ENCODE measurements around the gene PHF21B.

The PHF21B gene

DNA sequence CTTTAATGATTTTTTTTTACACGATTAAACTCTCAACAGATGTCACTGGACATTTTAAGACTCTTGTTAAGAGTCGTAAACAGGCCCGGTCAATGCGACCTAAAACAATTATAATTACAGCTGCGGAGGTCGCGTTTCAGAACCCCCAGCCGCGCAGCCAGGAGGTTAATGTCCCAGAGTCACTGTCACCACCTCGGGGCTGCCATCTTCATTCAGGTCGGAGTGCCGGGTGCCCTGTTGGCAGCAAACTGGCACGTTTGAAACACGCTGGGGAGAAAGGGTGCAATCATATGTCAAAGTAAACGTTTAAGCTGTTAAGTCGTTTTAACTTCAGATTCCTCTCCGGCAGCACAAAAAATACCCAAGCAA is 711 bp upstream of the PHF21B start:
- DNase-seq, result no peak

DNA sequence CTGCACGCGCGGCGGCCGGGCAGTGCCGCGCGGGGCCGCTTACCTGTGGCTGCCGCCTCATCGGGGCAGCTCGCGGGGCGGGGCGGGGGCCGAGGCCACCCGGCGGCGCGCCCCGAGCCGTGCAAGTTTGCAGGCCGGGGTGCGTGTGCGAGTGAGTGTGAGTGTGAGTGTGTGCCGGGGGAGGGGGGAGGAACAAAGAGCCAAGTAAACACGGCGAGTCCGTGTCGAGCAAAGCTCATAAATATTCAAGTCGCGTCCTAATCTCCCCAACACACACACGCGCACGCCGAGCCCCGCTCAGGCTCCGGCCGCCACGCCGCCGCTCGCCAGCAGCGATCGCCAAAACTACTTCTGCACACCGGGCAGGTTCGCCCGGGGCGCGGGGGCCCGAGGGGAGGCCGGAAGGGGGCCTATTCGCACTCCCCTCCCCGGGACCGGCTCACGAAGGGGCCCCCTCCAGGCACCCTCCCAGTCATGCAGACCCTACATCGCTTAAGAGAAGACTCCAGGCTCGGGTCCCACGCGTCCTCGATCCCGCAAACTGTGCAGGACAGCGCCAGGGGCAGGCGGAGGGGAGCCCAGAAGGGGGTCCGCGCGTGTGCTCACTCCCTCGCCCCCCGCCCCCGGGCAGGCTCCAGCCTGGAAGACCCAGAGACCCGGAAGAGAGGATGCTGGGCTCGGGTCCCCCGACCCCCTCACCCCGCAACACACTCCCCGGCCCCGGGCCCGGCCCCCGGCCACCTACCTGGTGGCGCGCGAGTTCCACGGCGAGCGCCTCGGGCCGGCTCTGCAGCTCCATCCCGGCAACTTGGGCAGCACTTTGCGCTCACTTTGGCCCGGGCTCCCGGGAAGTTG is 827 bp downstream of the PHF21B start:
- no peak for DNase-seq

DNA sequence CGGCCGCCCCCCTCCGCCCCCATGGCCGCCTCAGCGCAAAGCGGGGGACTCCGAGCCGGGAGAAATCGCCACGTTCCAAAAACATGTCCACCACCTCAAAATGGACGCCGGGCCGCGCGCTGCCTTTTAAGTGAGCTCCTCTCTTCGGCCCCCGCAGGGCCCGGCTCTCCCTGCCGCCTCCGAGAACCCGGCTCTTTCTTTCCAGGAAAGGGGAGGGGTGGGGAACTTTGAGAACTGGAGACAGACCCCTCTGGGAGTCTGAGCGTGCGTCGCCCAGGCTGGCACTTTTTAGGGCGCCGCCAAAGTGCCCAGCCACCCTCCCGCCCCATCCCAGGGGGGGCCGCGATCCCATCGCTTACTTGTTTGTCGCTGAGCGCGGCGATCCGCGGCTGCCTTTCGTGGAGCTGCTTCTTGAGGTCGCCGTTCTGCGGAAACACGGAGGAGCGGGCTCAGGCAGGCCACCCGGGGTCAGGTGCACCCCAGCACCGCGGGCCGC is 1.6 kb downstream of the PHF21B start:
- no peak for DNase-seq

DNA sequence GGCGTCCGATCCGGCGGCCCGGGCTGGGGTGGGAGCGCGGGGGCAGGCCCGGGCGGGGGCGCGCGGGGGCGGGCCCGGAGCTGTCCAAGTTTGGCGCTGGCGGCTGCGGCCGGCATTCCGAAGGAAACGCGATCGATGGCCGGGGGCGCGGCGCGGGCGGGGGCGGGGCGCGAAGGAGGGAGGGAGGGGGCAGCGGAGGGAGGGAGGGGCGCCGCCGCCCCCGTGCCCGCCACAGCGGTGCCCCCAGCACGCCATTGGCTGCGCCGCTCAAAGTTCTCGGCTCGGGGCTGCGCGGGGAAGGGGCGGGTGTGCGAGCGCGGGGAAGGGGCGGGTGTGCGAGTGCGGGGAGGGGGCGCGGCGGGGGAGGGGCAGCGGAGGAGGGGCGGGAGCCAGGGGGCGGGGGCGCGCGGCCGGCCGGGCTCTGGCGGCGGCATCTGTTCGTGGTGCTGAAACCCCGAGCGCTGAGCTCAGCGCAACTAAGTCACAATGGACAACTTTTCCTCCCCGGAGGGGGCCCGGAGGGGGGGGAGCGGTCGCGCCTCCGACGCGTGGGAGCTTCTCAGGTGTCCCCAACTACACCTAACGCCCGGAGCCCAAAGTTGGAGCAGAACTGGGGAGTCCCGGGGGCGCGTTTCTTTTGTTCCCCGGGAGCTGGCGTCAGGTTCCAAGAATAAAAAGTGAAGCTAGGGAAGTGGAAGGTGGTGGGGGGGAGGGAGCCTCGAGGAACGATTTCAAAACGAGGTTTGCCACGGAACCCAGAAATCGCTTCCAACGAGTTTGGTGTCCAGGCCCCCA is 2.2 kb downstream of the PHF21B start:
- DNase-seq, result no peak

DNA sequence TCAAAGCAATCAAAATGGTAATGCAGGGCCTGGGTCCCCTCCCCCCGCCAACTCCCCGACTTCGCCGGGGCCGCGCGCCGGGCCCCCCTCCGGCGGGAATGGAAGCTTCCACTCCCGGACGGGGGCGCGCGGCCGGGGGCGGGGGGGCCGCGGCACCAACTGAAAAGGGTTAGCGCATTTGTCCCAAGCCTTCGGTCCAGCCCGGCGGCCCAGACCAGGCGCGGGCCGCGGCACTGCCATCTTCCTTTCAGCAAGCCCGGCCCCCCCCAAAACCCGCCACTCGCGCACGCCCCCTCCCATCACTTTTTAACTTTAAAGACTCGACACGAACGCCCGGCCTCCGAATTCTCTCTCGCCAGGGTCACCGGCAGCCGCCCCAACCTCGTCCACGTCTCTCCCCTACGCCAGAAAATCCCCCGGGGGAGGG is 2.8 kb downstream of the PHF21B start:
- DNase-seq, result no peak

DNA sequence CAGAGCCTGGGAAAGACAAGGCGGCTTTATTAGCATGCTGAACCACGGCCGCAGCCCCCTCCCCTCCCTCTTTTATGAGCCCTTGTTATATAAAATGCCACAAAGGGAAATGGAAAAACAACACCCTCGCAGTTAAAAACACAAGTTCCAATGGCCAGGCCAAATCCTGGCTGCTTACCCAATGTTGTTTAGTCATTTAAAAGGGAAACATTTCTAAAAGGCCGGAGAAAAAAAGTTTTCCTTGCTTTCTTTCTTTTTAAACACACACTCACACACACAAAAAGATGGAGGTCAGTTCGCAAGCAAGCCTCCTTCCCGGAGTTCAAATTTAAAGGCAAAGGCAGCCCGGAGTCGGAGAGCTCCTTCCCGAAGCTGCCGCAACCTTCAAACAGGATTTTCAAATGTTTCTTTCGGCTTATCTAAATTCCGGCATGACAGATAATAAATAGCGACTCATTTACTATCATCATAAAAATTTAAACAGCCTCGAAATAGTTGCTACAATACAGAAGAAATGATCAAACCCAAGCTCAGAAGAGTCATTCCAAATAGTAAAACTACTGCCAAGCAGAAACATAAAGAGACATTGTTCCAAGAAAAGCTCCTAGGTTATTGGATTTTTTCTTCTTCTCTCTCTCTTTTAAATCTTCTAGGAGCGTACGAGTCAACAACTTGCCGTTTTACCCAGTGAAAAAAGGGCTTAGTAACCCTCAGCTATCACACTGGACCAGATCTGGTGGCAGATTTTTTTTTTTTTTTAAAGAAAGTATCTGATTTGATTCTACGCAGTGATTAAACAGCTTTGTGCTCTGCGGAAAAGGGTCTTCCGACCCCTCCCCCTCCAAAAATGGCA is 3.5 kb downstream of the PHF21B start:
- DNase-seq, result no peak

DNA sequence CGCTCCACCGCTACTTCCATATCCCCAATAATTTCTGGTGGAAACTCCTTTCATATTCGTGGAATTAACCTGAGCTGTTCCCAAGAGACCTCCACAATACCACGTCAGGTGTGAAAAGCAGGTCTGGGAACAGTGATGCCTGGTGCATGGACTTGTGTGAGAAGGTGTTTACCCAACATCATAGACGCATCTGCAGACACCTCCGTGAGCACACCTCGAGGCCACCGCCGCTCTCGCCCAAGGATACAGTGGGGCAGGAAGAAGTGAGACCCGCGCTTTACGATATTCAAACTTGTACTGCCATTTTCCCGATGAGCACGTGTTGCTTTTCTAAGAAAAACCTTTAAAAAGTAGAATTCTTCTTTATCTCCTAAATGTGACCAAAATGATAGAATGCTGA is 8.2 kb downstream of the PHF21B start:
- DNase-seq, result no peak

DNA sequence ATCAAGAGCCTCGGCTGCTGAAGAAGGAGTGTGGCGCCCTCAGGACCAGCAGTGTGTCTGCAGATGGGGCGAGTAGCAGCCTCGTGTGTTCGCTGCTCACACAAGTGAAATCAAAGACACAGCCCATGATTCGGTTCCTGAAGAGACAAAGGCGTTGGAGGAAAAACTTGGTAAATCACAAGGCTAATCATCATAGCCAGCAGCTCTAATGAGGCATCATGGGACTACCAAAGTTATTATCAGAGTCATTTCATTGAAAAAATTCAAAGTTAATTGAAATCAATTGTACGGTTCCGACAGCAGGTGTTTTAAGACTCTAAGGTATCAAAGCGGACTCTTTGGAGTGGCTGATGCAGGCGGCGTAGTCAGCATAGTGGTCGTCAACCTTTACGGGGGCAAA is 9.5 kb downstream of the PHF21B start:
- DNase-seq, result no peak

DNA sequence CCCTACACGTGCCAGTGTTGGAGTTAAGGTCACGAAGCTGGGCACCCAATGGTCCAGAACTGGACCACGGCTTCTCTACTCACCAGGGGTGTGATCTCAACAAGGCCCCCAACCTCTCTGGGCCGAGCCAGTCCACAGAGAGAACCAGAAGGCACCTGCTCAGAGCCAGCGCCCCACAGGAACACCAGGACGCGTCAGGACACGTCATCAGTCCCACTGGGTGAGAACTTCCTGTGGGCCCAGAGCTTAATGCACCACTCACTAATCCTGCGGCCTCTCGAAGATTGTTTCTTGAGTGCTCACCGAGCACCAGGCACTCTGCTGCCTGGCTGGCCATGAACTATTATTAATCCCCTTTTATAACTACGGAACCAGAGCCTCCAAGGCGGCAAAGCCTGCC is 10.1 kb downstream of the PHF21B start:
- no peak for DNase-seq

DNA sequence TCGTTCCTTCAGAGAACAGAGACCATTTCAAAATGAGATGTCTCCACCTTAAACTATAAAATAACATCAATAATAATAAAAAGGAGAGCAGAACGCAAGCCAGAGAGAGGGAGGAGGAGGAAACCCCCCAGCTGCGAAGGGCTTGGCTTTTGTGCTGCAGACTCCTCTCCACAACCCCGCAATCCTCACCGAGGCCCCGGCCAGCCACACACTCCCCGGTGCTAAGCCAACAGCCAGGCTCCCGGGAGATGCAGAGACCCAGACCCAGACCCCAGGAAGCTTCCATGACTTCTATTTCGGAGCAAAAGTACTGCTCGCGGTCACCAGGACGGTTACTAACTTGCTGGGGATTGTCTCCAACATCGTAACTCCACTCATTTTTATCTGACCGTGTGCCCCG is 10.6 kb downstream of the PHF21B start:
- no peak for DNase-seq

DNA sequence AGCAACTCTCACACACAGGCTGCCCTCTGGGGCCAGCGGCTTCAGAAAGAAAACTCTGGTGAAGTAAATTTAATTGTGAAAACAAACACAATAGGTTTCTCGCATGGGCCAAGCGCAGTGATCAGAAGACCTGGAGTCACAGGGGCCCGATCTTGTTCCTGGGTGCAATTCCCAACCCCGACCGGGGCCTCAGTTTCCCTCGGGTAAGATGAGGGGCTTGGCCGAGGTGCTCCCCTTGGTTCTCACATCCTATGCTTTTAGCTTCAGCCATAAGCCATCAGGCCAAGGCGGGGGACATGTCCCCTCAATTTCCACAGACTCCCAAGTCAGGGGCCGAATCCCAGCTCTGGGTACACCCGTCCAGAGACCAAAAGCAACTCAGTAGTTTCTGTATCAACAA is 11.5 kb downstream of the PHF21B start:
- DNase-seq, result no peak

DNA sequence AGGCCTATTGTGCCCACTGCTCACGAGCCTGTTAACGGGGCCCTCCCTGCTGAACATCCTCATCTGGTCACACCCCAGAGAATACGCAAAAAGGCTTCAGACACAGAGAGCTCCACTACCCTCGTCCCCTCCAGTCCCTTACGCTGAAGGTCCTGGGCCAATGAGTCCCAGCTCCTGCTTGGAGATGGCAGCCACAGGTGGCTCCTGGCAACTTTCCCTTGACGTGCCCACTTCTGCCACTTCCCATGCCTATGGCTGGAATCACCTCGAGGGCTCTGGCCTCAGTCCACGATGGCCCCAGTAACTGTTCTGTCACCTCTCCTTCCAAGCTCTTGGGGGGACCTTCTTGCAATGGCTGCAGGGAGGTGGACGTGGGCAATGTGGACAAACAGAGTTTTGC is 12.7 kb downstream of the PHF21B start:
- DNase-seq, result no peak

DNA sequence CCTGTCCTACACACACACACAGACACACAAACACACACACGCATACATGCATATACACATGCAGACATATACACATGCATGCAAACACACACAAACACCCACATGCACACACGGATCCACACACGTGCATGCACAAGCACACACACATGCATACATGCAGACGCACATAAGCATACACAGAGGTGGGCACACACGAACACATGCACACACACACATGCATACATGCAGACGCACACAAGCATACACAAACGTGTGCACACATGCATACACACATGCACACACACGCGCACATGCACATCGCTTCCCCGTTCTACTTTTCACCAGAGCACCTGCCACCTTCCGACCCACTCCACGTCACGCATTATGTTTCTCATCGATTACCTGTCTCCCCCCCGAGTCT is 13.2 kb downstream of the PHF21B start:
- no peak for DNase-seq

DNA sequence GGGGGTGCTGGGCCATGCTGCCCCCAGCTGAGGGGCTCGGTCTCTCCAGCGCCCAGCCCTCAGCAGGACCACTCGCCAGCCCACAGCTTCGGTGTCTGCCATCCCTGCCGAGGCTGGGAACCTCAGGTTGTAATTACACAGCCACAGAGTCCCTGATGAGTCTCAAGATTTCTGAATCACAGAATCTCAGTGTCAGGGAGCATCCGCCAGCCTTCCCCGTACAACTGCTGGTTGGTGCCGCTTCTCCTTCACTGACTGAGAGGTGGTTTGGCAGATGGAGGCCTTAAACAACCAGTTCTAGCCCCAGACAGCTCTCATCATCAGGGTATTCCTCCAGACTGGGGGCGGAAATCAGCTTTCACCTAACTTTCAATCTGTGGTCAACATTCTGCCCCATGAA is 13.7 kb downstream of the PHF21B start:
- DNase-seq, result no peak

DNA sequence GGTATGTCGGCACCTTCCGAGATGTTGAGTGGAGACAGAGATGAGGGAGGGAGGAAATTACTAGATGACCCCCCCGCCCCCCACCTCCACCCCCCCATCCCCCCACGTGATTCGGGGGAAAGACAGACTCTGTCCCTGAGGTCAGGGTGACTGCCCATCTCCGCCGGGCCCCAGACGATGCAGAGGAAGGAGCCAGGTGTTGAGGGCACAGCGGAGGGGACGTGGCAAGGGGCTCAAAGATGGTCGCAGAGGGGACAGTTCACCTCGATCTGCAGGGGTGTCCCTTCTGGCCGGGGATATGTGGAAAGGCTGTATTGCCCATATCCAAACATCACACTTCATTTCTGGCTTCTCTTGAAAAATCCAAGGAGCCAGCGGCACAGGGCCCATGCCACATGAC is 14.1 kb downstream of the PHF21B start:
- no peak for DNase-seq

DNA sequence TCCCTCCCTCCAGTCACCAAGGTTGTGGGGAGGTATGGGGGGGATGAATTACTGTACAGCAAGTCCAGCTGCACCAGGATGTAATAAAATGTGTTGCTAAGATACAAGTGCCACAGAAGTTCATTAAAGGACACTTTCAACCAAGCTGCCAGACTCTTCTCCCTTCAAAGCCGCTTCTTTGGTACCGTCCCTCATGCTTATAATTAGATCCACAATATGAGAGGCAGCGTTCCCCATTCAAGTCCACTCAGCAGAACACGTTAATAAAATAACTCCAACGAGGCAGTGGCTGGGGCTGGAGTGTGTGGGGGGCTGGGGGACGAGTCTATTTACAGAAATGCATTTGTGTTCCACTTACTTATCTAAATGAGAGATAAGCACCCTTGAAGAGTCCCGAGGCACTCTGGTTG is 14.7 kb downstream of the PHF21B start:
- DNase-seq, result no peak

DNA sequence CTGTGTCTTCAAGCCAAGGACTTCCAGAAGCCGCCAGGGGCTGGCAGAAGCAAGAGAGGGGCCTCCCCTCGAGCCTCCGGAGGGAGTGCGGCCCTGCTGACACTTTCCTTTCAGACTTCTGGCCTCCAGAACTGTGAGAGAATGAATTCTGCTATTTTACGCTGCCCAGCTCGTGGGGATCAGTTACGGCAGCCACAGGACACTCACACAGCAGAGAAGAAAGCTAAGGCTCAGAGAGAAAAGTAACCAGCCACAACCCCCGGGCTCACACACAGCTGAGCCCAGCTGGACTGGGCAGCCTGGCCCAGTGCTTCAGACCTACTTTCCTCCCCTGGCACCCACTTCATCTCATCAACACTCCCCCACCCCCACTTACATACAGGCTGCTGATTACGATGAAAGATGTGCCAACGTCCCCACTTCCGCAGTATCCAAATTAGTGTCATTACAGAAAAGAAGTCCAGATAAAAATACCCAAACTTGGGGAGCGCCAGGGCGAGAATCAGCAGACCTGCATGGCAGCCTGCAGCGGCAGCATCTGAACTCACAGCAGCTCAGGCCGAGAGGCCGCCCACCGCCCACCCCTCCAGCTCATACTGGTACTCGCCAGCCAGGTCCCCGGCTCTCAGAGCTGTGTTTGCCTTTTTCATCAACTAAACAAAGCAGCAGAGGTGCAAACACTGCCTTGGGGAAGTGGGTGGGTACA is 15.3 kb downstream of the PHF21B start:
- DNase-seq, result no peak

DNA sequence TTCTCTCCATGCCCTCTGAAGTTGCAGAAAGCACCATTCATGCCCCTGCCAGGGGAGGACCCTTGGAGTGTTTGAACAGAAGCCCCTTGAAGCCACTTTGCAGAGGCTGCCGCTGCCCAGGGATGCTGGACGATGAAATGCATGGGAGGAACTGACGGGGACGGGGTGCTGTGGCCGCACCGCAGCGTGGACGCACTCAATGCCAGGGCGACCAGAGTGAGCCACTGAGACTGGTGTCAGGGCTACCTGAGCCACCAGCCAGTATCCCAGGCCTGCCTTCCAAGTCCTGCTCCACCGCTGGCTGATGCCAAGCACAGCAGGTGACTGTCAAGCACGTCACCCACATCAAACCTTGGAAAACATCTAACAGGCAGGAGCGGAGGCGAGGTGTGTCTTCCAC is 17.6 kb downstream of the PHF21B start:
- DNase-seq, result no peak

DNA sequence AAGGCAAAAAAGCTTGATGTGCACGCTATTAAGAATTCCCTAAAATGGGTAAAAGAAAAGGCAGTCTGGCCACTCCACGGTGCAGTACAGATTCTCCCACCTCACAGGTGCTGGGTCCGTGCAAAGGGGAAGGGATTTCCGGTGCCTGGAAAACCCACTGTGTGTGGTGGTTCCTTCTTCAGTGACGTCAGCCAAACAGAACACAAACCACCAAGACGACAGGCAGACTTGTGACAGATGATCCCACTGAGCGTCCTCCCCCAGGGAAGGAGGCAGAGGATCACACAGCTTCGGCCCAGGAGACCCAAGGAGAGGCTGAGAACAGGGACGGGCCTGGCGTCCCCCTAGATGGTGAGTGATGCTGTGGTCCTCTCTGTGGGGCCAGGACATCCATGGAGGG is 18.6 kb downstream of the PHF21B start:
- DNase-seq, result no peak

DNA sequence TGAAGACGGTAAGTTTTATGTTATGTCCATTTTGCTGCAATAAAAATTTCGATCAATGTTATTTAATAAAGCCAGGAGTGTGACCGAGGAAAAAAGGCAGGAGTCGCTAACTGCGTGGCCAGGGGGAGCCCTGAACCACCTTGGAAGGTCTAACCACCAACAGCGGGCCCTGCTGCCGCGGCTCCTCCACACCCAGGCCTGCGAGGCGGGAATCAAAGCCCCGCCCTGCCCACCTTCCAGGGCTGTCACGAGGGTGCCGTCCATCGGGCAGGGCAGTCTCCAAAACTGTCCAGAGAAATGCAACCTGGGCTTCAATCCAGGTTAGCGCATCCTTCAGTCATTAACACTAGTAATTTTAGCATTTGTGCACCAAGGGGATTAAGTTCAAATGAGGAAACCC is 19.0 kb downstream of the PHF21B start:
- DNase-seq, result no peak

DNA sequence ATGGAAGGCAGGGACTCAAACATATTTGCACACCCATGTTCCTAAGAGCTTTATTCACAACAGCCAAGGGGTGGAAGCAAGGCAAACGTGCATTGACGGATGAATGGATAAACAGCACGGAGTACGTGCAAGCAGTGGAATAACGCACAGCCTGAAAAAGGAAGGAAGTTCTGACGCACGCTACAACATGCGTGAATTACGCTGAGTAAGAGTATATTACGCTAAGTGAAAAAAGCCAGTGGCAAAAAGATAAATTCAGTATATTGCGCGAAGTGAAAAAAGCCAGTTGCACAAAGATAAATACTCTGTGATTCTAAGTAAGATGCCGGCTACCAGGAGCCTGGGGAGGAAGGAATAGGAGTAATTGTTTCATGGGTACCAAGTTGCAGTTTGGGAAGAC is 19.5 kb downstream of the PHF21B start:
- no peak for DNase-seq

DNA sequence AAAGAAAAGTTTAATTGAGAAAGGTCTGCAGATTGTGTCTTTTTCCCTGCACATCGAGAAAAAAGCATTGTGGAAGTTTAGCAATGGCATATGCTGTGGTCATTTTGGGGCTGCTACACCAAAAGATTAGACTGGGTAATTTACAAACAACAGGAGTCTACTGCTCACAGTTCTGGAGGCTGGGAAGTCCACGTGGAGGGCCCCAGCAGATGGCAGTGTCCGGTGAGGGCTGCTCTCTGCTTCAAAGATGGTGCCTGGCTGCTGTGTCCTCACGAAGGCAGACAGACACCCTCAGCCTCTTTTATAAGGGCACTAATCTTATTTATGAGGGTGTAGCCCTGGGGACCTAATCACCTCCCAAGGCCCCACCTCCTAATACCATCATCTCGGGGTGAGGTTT is 21.1 kb downstream of the PHF21B start:
- no peak for DNase-seq

DNA sequence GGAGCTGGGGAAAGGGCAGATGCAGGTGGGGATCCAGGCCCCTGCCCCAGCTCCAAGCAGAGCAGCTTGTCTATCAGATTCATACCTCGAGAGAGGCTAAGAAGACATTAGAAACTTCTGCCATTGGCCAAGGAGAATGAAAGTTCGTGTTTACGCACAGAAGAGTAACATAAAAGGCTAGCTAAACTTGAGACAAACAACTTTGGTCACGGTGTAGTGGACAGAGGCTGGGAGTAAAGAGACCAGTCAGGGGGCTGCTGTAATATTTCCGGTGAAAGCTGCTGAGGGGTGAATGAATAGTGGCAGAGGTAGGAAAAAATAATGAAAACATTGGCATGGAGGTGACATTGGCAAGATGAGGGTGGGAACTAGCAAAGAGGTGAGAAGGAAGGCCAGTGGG is 22.9 kb downstream of the PHF21B start:
- no peak for DNase-seq
